GM18870 (cell line): ENCODE data around the gene PNPLA7.
"Not testable (repeated sequence)": the region's sequence is repeated elsewhere in the genome, so short reads cannot be mapped to it uniquely, and the experiment has no call there.

ENCODE experiments used
- ATAC-seq: cut with Tn5 transposase; IDR thresholded peaks from one replicate; pipeline ENCODE4 v1.9.1; 2021; ENCODE audit warnings: moderate library complexity; ENCODE audit not compliant: unreplicated experiment

The PNPLA7 gene

GRCh38 chr9:137423514-137424291 is 126.5 kb downstream of the PNPLA7 start:
- no peak for ATAC-seq

GRCh38 chr9:137422604-137423513 is 127.3 kb downstream of the PNPLA7 start, which contains the start of the genes EXD3 and NOXA1:
TSS of gene EXD3 (minus strand) at chr9:137423162. CDS start at chr9:137395357, 27,805 bp downstream.
TSS of gene NOXA1 (plus strand) at chr9:137423393. CDS start at chr9:137423530, 137 bp downstream.
- ATAC-seq, result no peak

DNA sequence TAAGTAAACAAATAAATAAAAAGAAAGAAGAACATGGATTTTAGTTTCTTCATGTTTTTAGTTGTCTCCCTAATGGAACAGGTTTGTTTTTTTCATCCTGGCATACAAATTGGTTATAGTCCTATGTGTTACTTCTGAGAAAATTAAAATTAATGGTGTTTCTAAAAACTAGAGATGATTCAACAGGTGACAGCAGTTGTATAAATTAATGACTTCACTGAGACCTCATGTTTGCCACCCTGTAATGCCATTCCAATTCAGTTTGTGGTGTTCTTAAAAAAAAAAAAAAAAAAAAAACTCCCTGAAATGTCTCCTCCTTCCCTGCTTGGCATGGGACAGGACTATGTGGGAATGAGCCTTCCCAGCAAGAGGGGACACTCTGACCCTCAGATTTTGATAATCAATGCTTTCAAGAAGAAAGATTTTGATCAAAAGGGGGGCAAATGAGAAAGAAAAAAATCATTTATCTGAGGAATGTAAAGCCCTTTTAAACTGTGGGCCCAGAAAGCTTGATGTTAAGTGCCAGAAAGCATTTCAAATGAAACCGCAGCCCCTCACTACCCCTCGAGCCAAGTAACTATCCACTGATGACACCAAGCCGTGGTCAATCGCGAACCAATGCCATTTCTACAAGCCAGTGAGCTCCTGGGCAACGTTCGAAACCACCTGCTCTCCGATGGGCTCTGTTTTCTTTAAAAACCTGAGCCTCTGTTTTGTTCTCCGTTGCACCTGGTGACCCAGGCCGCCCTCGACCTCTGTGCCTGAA is 128.2 kb downstream of the PNPLA7 start:
- ATAC-seq, result no peak

- ATAC-seq, result no peak
Measured at GRCh38 chr9:137417161-137418021, 132.8 kb downstream of the PNPLA7 start.

DNA sequence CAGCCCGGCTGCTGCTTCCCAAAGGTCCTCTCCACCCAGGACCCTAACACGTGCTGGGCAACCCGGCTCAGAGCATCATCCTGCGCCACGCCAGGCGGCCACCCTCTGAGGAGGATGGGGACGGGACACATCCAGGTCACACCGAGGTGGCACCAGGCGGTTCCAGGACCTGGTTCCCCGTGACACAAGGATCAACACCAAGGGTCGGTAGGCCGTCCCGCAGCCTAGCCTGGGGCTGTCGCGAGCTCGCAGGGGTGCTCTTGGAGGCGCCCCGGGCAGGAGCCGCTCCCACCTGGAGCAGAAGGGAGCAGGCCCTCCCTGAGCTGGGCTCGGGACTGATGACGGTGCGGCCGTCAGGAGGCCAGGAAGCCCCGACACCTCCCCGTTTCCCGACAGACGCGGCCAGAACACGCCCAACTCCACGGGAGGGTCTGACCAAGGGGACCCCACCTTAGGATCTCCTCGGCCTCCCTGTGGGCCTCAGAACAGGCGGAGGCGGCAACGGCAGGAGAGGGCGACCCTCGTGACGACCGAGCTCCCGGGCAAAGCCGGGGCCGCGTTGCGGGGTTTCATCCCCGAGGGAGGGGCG is 133.5 kb downstream of the PNPLA7 start:
- no peak for ATAC-seq

- no peak for ATAC-seq
Measured at GRCh38 chr9:137416006-137416562, 134.1 kb downstream of the PNPLA7 start.

- no peak for ATAC-seq
Measured at GRCh38 chr9:137415451-137415850, 134.8 kb downstream of the PNPLA7 start.

DNA sequence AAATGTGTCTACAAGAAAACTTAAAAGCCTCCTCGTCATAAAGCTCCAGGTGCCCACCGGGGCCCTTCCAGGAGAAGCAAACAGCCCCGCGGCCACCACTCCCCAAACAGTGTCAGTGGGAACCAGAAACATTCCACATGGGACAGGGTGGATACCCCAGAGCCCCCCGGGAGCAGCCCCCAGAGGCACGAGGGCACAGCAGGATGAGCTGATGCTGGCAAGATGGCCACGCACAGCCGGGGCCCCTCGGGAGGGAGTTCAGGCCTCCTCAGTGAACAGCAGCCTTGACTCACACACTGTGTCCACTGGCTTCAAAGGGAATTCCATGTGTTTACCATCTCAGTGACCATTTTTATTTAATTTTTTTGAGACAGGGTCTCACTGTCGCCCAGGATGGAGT is 137.8 kb downstream of the PNPLA7 start:
- ATAC-seq, result no peak

DNA sequence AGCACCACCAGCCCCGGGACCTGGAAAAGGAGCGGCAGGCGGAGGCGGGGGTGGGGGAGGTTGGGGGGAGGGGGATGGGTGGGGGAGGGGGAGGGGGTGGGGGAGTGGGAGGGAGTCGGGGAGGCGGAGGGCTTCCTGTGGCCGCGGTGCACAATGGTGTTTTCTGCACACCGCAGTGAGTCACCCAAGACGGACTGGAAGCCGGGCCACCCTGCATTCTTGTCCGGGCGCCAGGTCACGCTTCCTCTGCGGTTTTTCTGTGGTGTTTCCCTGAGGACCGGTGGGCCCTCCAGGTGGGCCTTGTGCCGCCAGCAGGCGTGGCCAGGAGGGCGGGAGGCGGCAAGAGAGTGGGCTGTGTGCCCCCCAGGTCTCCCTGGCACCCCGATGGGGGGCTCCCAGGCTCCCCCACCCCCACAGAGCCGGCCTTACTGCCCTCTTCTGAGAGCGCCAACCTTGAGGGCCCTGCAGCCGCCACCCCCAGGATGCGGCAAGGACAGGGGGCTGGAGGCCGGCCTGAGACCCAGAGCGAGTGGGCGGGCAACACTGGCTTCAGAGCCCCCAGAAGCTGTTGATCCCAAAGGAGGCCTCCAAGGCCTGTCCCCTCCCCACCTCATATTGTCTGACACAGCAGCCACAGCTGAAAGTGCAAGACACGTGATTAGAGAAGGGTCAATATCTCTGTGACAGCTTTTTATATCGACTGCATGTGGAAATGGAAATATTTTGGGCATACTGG is 138.4 kb downstream of the PNPLA7 start:
- no peak for ATAC-seq

GRCh38 chr9:137411260-137411644 is 138.9 kb downstream of the PNPLA7 start:
- ATAC-seq, result no peak

GRCh38 chr9:137410891-137411249 is 139.3 kb downstream of the PNPLA7 start:
- ATAC-seq, result no peak

DNA sequence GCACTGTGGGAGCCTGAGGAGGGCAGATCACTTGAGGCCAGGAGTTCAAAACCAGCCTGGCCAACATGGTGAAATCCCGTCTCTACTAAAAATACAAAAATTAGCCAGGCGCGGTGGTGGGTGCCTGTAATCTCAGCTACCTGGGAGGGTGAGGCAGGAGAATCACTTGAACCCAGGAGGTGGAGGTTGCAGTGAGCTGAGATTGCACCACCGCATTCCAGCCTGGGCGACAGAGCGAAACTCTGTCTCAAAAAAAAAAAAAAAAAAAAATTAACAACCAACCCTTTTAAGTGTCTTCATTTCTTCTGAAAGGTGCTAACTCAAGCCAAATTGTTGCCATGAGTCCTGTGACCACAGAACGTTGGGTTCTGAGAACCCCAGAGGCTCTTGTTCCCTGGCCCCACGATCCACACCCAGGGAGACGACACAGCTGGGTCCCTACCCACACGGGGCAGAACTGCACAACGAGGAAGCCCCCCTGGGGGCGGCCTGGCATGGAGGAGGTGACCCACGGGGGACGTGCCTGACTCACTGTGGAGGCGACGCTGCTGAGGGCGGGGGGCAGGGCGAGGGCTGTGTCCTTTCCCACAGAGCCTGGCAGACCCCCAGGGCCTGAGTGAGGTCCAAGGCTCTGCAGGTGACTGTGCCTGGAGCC is 139.8 kb downstream of the PNPLA7 start:
- ATAC-seq, result not testable (repeated sequence)
